ENCODE measurements around the gene NOP53. TPM values are rescaled to one million over a fixed set of nuclear protein-coding genes. Genes with fewer than 3 reads are reported as not detected.

Gene NOP53
- total and polyA plus RNA-seq, 3 donors from 2014 or later: 166 to 325 (median 309) TPM

DNA sequence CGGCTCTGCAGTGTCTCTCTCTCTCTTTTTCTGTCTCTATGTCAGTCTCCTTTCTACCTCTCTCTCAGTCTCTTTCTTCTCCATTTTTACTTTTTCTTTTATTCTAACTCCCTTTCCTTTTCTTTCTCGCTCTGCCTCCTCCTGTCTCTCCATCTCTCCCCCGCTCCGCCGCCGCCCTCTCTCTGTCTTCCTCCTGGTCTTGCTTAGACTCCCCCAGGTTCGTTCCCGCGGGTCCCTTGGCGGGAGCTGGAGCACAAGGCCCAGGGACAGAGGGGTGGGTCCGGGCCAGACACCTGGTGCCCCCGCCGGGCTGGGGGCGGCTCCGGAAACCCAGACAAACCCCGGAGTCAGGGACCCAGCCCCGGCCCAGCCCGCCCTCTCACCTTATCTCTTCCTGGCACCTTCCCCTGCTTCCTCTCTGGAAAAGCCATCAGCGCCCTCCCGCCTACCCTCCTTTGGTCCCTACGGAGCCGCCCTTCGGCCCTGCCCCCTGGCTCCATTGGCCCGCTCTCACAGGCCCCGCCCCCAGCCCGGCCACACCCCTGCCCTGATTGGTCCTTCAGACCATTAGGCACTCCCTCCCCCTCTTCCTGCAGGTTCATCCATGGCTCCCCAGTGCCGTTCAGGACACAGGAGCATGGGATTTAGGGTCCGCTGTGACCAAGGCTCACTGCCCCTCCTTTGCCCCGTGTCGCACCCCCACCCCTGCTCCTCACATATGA, 15.4 kb upstream of the NOP53 start:
- DNase-seq: peak; percentile 74
- Histone ChIP-seq H3K4me3 (peak overlapping the region in 1 of 2 donors; percentile 27), H3K36me3 (ENCODE audit: low read depth, missing control alignments) (no peaks in the 10 kb centered on the region), H3K27me3 (no peaks in the 10 kb centered on the region), H3K9me3 (no peaks in the 10 kb centered on the region), H3K27ac (peak overlapping the region; percentile 8 to 74), H3K4me1 (peaks cover 9% of the 10 kb centered on the region)
- no peak for TF ChIP-seq POLR2A (IDR thresholded peaks at IDR 0.05)
- TF ChIP-seq, protein P1, sequence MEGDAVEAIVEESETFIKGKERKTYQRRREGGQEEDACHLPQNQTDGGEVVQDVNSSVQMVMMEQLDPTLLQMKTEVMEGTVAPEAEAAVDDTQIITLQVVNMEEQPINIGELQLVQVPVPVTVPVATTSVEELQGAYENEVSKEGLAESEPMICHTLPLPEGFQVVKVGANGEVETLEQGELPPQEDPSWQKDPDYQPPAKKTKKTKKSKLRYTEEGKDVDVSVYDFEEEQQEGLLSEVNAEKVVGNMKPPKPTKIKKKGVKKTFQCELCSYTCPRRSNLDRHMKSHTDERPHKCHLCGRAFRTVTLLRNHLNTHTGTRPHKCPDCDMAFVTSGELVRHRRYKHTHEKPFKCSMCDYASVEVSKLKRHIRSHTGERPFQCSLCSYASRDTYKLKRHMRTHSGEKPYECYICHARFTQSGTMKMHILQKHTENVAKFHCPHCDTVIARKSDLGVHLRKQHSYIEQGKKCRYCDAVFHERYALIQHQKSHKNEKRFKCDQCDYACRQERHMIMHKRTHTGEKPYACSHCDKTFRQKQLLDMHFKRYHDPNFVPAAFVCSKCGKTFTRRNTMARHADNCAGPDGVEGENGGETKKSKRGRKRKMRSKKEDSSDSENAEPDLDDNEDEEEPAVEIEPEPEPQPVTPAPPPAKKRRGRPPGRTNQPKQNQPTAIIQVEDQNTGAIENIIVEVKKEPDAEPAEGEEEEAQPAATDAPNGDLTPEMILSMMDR (IDR thresholded peaks at IDR 0.05): no peak
- WGBS, 2 donors: 29 to 31% methylated on average over 30 of the region's 30 CpGs
- intact Hi-C loops (cut with DNase I; ENCODE audit: low total_unique reads): no loop called here

DNA sequence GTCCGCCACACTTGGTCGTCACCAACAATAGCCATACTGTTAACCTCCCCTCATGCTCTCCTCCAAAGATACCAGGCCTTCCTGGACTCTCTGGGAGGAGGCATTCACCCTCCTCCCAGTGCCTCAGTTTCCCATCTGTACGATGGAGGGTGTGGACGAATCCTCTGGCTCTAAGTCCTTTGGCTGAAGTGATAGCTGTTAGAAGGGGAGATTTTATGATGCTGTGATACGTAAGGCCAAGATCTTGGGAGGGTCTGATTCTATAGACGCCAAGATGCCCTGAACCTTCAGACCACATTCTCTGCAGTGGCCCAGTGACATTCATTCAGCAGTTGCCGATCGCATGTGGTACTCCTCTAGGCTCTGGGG, 14.8 kb upstream of the NOP53 start:
- Histone ChIP-seq H3K27ac (no peak overlapping the region), H3K9me3 (no peaks in the 10 kb centered on the region), H3K4me1 (peaks cover 9% of the 10 kb centered on the region), H3K27me3 (no peaks in the 10 kb centered on the region), H3K36me3 (ENCODE audit: low read depth, missing control alignments) (no peaks in the 10 kb centered on the region), H3K4me3 (no peak overlapping the region)
- WGBS, 2 donors: 58 to 66% methylated on average over 8 of the region's 8 CpGs
- intact Hi-C loops (cut with DNase I; ENCODE audit: low total_unique reads): no loop called here
- DNase-seq: no peak
- no peak for TF ChIP-seq POLR2A (IDR thresholded peaks at IDR 0.05)
- TF ChIP-seq, protein P1 (IDR thresholded peaks at IDR 0.05): no peak

DNA sequence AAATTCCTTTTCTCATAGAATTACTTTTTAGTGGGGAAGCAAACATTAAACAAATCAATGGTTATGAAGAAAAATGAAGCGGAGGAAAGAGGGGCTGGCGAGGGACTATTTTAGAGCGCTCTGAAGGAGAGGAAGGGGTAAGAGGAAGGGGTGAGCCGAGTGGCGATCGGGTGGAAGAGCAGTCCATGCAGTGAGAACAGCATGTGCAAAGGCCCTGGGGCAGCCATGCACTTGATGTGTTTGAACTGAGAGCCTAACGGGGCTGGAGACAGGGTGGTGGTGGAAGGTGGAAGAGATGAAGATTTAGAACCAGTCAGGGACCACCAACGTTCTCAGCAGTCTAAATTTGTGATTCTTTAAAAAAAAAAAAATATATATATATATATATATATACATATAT, 14.4 kb upstream of the NOP53 start:
- no peaks in the 10 kb centered on the region for H3K9me3 ChIP-seq
- no peak for TF ChIP-seq POLR2A (IDR thresholded peaks at IDR 0.05)
- TF ChIP-seq, protein P1 (IDR thresholded peaks at IDR 0.05): no peak
- no peak overlapping the region for H3K27ac ChIP-seq
- intact Hi-C loops (cut with DNase I; ENCODE audit: low total_unique reads): no loop called here
- H3K4me3 ChIP-seq: no peak overlapping the region
- no peak for DNase-seq
- no peaks in the 10 kb centered on the region for H3K36me3 ChIP-seq (ENCODE audit: low read depth, missing control alignments)
- H3K4me1 ChIP-seq: peaks cover 9% of the 10 kb centered on the region
- H3K27me3 ChIP-seq: no peaks in the 10 kb centered on the region
- WGBS, 2 donors: 69 to 86% methylated on average over 8 of the region's 8 CpGs

DNA sequence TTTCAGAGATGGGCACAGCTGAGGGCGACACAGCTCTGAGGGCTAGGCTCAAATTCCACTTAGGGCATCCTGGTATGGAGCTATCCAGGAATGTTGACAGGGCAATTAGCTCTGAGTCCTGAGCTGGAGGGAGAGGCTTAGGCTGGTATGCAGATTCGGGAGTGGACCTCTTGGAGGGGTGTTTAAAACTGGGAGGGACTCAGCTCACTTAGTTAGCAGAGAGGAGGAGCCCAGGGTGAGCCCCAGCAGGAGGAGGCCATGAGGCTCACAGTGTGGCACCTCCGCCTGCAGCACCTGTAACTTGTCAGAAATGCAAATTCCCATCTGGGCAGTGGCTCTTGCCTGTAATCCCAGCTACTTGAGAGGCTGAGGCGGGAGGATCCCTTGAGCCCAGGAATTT, 10.2 kb upstream of the NOP53 start:
- Histone ChIP-seq H3K27ac (no peak overlapping the region), H3K9me3 (no peaks in the 10 kb centered on the region), H3K4me1 (no peaks in the 10 kb centered on the region), H3K4me3 (no peak overlapping the region), H3K36me3 (ENCODE audit: low read depth, missing control alignments) (no peaks in the 10 kb centered on the region), H3K27me3 (no peaks in the 10 kb centered on the region)
- DNase-seq: no peak
- intact Hi-C loops (cut with DNase I; ENCODE audit: low total_unique reads): no loop called here
- TF ChIP-seq, protein P1 (IDR thresholded peaks at IDR 0.05): no peak
- no peak for TF ChIP-seq POLR2A (IDR thresholded peaks at IDR 0.05)
- WGBS, 2 donors: 80 to 84% methylated on average over 4 of the region's 4 CpGs
